ENCODE data around the gene NMUR1. TPM values are rescaled to one million over a fixed set of nuclear protein-coding genes. Genes with fewer than 3 reads are reported as not detected.

NMUR1 gene
- total RNA-seq, 1 experiment from 2014 or later, result not detected

- H3K4me3 Mint-ChIP-seq (ENCODE audit: unreplicated experiment), result no peak overlapping the region
- peaks cover 16% of the 10 kb centered on the region for H3K4me1 ChIP-seq
- DNase-seq, result no peak
- CTCF ChIA-PET, result no interaction called here
- BruUV-seq (replicated peaks), result no TSS peak
- H3K36me3 ChIP-seq (ENCODE audit: control insufficient read depth, insufficient read depth, low read length), result no peaks in the 10 kb centered on the region
- H3K27me3 ChIP-seq (replicated peaks; ENCODE audit: control insufficient read depth, insufficient read depth, low read length), result no peaks in the 10 kb centered on the region
- intact Hi-C loops (cut with micrococcal nuclease; ENCODE audit: unreplicated experiment), result no loop called here
- H3K4me3 ChIP-seq (ENCODE audit: low read depth, low read length), result no peak overlapping the region
- no peaks in the 10 kb centered on the region for H3K36me3 Mint-ChIP-seq (ENCODE audit: insufficient read depth, unreplicated experiment)
- no peaks in the 10 kb centered on the region for H3K9me3 Mint-ChIP-seq (ENCODE audit: unreplicated experiment)
- H3K9me3 ChIP-seq, result no peaks in the 10 kb centered on the region
- POLR2A ChIA-PET, result no interaction called here
- H3K4me1 Mint-ChIP-seq (ENCODE audit: low read depth, unreplicated experiment), result no peaks in the 10 kb centered on the region
- no peaks in the 10 kb centered on the region for H3K27me3 Mint-ChIP-seq (ENCODE audit: insufficient read depth, unreplicated experiment)
- TF ChIP-seq CTCF (IDR thresholded peaks at IDR 0.05; ENCODE audit: insufficient read depth in 1 of 2, low read depth in 1 of 2, low read length in 1 of 2, severe bottlenecking in 1 of 2, unreplicated experiment in 1 of 2), result no peak
- H3K27ac Mint-ChIP-seq (ENCODE audit: unreplicated experiment), result no peak overlapping the region
These were observed 1.2 kb upstream of the NMUR1 start for GRCh38 chr2:231531466-231531865.

GRCh38 chr2:231528636-231529030 is 1.6 kb downstream of the NMUR1 start:
- H3K36me3 ChIP-seq (ENCODE audit: control insufficient read depth, insufficient read depth, low read length), result no peaks in the 10 kb centered on the region
- H3K27me3 ChIP-seq (replicated peaks; ENCODE audit: control insufficient read depth, insufficient read depth, low read length), result no peaks in the 10 kb centered on the region
- no peak for TF ChIP-seq CTCF (IDR thresholded peaks at IDR 0.05; ENCODE audit: insufficient read depth in 1 of 2, low read depth in 1 of 2, low read length in 1 of 2, severe bottlenecking in 1 of 2, unreplicated experiment in 1 of 2)
- no TSS peak for BruUV-seq (replicated peaks)
- Mint-ChIP-seq H3K27ac (ENCODE audit: unreplicated experiment) (no peak overlapping the region), H3K9me3 (ENCODE audit: unreplicated experiment) (no peaks in the 10 kb centered on the region), H3K27me3 (ENCODE audit: insufficient read depth, unreplicated experiment) (no peaks in the 10 kb centered on the region), H3K4me1 (ENCODE audit: low read depth, unreplicated experiment) (no peaks in the 10 kb centered on the region), H3K36me3 (ENCODE audit: insufficient read depth, unreplicated experiment) (no peaks in the 10 kb centered on the region), H3K4me3 (ENCODE audit: unreplicated experiment) (no peak overlapping the region)
- H3K4me1 ChIP-seq, result peaks cover 12% of the 10 kb centered on the region
- intact Hi-C loops (cut with micrococcal nuclease; ENCODE audit: unreplicated experiment), result no loop called here
- DNase-seq, result no peak
- ChIA-PET CTCF (no interaction called here), POLR2A (no interaction called here)
- H3K9me3 ChIP-seq, result no peaks in the 10 kb centered on the region
- no peak overlapping the region for H3K4me3 ChIP-seq (ENCODE audit: low read depth, low read length)

GRCh38 chr2:231527955-231528635 is 2.1 kb downstream of the NMUR1 start:
- ChIA-PET POLR2A (no interaction called here), CTCF (no interaction called here)
- Mint-ChIP-seq H3K27me3 (ENCODE audit: insufficient read depth, unreplicated experiment) (no peaks in the 10 kb centered on the region), H3K4me3 (ENCODE audit: unreplicated experiment) (no peak overlapping the region), H3K36me3 (ENCODE audit: insufficient read depth, unreplicated experiment) (no peaks in the 10 kb centered on the region), H3K27ac (ENCODE audit: unreplicated experiment) (no peak overlapping the region), H3K9me3 (ENCODE audit: unreplicated experiment) (no peaks in the 10 kb centered on the region), H3K4me1 (ENCODE audit: low read depth, unreplicated experiment) (no peaks in the 10 kb centered on the region)
- H3K36me3 ChIP-seq (ENCODE audit: control insufficient read depth, insufficient read depth, low read length), result no peaks in the 10 kb centered on the region
- no peak for TF ChIP-seq CTCF (IDR thresholded peaks at IDR 0.05; ENCODE audit: insufficient read depth in 1 of 2, low read depth in 1 of 2, low read length in 1 of 2, severe bottlenecking in 1 of 2, unreplicated experiment in 1 of 2)
- DNase-seq, result no peak
- no peaks in the 10 kb centered on the region for H3K27me3 ChIP-seq (replicated peaks; ENCODE audit: control insufficient read depth, insufficient read depth, low read length)
- H3K9me3 ChIP-seq, result no peaks in the 10 kb centered on the region
- intact Hi-C loops (cut with micrococcal nuclease; ENCODE audit: unreplicated experiment), result no loop called here
- H3K4me3 ChIP-seq (ENCODE audit: low read depth, low read length), result no peak overlapping the region
- no TSS peak for BruUV-seq (replicated peaks)
- H3K4me1 ChIP-seq, result peaks cover 7% of the 10 kb centered on the region
